ENCODE measurements around the gene PPIL1.

Gene PPIL1

DNA sequence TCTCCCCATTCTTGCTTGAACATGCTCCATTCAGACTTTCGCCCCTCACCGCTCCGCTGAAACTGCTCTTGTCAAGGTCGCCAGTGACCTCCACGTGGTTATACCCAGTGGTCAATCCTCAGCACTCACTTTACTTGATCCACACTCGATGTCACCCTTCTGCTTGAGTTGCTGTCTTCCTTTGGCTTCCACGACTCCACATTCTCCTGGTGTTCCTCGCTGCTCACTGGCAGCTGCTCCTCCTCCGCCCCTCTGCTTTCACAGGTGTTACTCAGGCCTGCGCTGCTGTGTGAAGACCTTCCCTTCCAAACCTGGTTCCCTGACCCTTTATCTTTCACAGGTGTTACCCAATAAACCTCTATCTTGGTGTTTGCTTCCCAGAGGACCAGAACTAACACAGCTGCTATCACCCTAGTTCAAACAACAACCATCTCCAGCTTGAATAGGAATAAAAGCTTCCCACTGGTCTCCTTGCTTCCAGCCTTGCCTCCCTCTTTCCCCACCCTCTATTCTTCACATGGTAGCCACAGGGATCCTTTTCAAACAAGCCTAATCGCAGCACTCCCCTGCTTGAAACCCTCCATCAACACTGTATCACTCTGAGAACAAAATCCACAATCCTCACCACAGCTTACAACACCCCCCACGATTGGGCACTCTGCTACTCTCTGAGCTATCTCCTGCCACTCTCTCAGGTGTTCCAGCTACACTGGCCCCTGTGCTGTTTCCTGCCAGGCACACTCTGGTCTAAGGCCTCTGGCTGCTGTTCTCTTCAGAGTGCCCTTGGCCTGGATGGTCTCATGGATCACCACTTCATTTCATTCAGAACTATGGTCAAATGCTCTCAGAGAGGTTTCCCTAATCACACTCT is 10.7 kb downstream of the PPIL1 start:
- no peaks in the 10 kb centered on the region for H3K9me3 ChIP-seq (ENCODE audit: severe bottlenecking)
- ATAC-seq (ENCODE audit: low read depth) (no peak), DNase-seq (ENCODE audit: low spot score) (no peak)
- no peak for TF ChIP-seq CTCF (IDR thresholded peaks at IDR 0.05; ENCODE audit: poor library complexity, severe bottlenecking)
- no peak overlapping the region for H3K27ac ChIP-seq (ENCODE audit: poor library complexity, severe bottlenecking)
- H3K36me3 ChIP-seq (ENCODE audit: low read depth) = peaks cover 82% of the 10 kb centered on the region
- H3K4me1 ChIP-seq (ENCODE audit: insufficient read depth, poor library complexity, severe bottlenecking) = peaks cover 11% of the 10 kb centered on the region
- no peak overlapping the region for H3K4me3 ChIP-seq (ENCODE audit: severe bottlenecking)
- no peaks in the 10 kb centered on the region for H3K27me3 ChIP-seq (ENCODE audit: insufficient read depth, poor library complexity, severe bottlenecking)

- H3K36me3 ChIP-seq (ENCODE audit: low read depth) = peaks cover 77% of the 10 kb centered on the region
- ATAC-seq (ENCODE audit: low read depth) (no peak), DNase-seq (ENCODE audit: low spot score) (no peak)
- peaks cover 11% of the 10 kb centered on the region for H3K4me1 ChIP-seq (ENCODE audit: insufficient read depth, poor library complexity, severe bottlenecking)
- no peaks in the 10 kb centered on the region for H3K27me3 ChIP-seq (ENCODE audit: insufficient read depth, poor library complexity, severe bottlenecking)
- no peak for TF ChIP-seq CTCF (IDR thresholded peaks at IDR 0.05; ENCODE audit: poor library complexity, severe bottlenecking)
- no peaks in the 10 kb centered on the region for H3K9me3 ChIP-seq (ENCODE audit: severe bottlenecking)
- H3K4me3 ChIP-seq (ENCODE audit: severe bottlenecking) = no peak overlapping the region
- H3K27ac ChIP-seq (ENCODE audit: poor library complexity, severe bottlenecking) = peak overlapping the region; percentile 37
Measured at GRCh38 chr6:36862848-36863382, 11.7 kb downstream of the PPIL1 start.

DNA sequence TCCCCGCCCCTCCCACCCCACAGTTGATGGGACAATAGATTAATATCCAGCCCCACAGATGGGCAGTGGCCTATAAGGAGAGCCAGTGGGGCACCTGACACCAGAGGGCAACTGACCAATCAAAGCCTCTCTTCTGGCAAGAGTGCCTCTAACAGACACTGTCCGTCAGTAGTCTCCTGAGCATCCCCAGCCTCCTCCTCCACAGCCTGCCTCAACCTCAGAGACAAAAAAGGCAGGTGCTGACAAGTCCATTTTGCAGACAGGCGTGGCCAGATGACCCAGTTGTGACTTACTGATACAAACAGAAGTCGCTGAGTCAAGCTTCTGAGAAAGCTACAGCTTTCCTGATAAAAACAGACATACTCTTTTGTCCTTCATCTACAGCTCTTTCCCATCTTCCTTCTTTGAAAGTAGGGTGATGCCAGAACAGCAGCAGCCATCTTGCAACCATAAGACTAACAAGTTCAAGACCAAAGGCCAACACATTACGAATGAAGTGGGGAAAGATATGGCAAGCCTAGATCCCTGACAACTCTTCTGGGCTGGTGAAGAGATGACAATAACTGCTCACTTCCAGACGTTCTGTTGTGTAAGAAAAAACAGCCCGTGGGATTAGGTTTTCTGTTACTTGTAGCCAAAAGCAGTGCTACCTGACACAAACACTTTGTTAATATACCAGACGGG is 12.3 kb downstream of the PPIL1 start:
- H3K4me3 ChIP-seq (ENCODE audit: severe bottlenecking) = no peak overlapping the region
- peak overlapping the region; percentile 37 for H3K27ac ChIP-seq (ENCODE audit: poor library complexity, severe bottlenecking)
- no peaks in the 10 kb centered on the region for H3K27me3 ChIP-seq (ENCODE audit: insufficient read depth, poor library complexity, severe bottlenecking)
- no peak for TF ChIP-seq CTCF (IDR thresholded peaks at IDR 0.05; ENCODE audit: poor library complexity, severe bottlenecking)
- H3K4me1 ChIP-seq (ENCODE audit: insufficient read depth, poor library complexity, severe bottlenecking) = peaks cover 11% of the 10 kb centered on the region
- H3K36me3 ChIP-seq (ENCODE audit: low read depth) = peaks cover 71% of the 10 kb centered on the region
- DNase-seq (ENCODE audit: low spot score) (no peak), ATAC-seq (ENCODE audit: low read depth) (peak; percentile 88)
- H3K9me3 ChIP-seq (ENCODE audit: severe bottlenecking) = no peaks in the 10 kb centered on the region

- H3K36me3 ChIP-seq (ENCODE audit: low read depth) = peaks cover 65% of the 10 kb centered on the region
Measured at GRCh38 chr6:36860126-36860525, 14.5 kb downstream of the PPIL1 start.

More at GRCh38 chr6:36860126-36860525, 14.5 kb downstream of the PPIL1 start:
- ATAC-seq (ENCODE audit: low read depth) (no peak), DNase-seq (ENCODE audit: low spot score) (no peak)
- no peak overlapping the region for H3K4me3 ChIP-seq (ENCODE audit: severe bottlenecking)
- TF ChIP-seq CTCF (IDR thresholded peaks at IDR 0.05; ENCODE audit: poor library complexity, severe bottlenecking) = no peak
- peaks cover 11% of the 10 kb centered on the region for H3K4me1 ChIP-seq (ENCODE audit: insufficient read depth, poor library complexity, severe bottlenecking)
- H3K27me3 ChIP-seq (ENCODE audit: insufficient read depth, poor library complexity, severe bottlenecking) = no peaks in the 10 kb centered on the region
- H3K27ac ChIP-seq (ENCODE audit: poor library complexity, severe bottlenecking) = no peak overlapping the region
- H3K9me3 ChIP-seq (ENCODE audit: severe bottlenecking) = no peaks in the 10 kb centered on the region
